Epidermal melanocyte (primary cell): ENCODE results near the gene PRELID3B.

ENCODE experiments used
- DNase-seq: peaks from one replicate; pipeline ENCODE4 v3.0.0; 2011; ENCODE audit warnings: low spot score; ENCODE audit not compliant: insufficient read length

Gene PRELID3B

GRCh38 chr20:58996226-58996611 lies 46.4 kb downstream of the PRELID3B start:
- DNase-seq = no peak

- peak; percentile 11 for DNase-seq
These were observed 46.9 kb downstream of the PRELID3B start for GRCh38 chr20:58995461-58996225.

- DNase-seq = peak; percentile 17
These were observed 48.0 kb downstream of the PRELID3B start for GRCh38 chr20:58994390-58995159.

GRCh38 chr20:58993332-58994248 lies 49.0 kb downstream of the PRELID3B start:
- no peak for DNase-seq

DNA sequence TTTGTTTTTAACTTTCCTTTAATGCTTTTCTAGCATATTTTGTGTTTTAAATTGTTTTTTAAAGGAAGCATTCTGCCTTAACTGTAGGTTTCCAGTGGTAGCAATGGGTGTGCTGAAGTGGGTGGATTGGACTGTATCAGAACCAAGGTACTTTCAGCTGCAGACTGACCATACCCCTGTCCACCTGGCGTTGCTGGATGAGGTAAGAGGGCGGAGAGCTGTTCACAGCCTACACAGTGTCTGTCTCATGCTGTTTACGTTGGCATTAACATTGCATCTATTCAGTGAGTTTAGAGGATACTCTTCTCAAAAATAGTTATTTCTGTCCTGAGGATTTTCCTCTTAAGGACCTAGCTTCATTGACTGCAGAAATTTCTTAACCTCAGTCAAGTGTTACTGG lies 49.7 kb downstream of the PRELID3B start:
- no peak for DNase-seq

GRCh38 chr20:58991715-58992114 lies 50.9 kb downstream of the PRELID3B start:
- no peak for DNase-seq

GRCh38 chr20:58990651-58991445 lies 51.7 kb downstream of the PRELID3B start:
- DNase-seq = peak; percentile 48

- no peak for DNase-seq
These were observed 53.4 kb downstream of the PRELID3B start for GRCh38 chr20:58989196-58989595.

GRCh38 chr20:58988565-58988882 lies 54.1 kb downstream of the PRELID3B start:
- DNase-seq = no peak

- no peak for DNase-seq
These were observed 54.6 kb downstream of the PRELID3B start for GRCh38 chr20:58987790-58988564.

- no peak for DNase-seq
These were observed 55.5 kb downstream of the PRELID3B start for GRCh38 chr20:58986968-58987517.

DNA sequence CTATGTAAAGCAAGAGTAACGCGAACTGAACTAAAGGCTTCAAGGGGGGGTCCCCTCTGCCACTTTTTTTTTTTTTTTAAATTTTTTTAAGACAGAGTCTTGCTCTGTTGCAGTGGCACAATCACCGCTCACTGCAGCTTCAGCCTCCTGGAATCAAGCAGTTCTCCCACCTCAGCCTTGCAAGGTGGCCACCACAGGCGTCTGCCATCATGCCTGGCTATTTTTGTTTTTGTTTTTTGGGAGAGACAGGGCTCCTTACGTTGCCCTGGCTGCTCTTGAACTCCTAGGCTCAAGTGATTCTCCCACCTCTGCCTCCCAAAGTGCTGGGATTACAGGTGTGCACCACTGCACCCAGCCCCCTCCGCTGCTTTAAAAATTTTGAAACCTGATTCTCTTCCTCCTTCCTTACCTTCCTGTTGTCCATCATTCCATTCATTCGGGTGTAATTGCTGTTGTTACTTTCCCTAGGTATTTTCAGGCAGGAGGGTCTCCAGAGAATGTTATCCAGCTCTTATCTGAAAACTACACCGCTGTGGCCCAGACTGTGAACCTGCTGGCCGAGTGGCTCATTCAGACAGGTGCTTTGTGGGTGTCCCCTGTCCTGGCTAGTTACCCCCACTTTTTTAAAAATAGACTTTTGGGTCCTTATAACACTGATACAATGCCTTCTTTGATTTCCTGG lies 56.2 kb downstream of the PRELID3B start:
- DNase-seq = no peak

DNA sequence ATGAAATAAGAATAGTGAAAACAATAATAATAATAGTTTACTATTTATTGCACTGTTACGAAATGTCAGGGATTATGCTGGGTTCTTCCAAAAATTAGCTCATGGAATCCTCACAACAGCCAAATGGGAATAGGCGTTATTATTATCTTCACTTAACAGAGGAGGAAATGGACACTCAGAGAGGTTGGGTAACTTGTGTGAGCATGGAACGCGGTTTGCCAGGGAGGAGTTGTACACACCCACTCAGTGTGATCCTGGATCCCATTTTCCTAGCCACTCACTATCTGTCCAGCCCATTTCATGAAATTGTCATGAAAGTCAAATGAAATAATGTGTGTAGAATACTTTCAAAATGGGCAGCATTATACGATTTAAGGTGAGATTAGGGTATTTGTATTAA lies 56.9 kb downstream of the PRELID3B start:
- DNase-seq = no peak

- DNase-seq = no peak
These were observed 57.9 kb downstream of the PRELID3B start for GRCh38 chr20:58984691-58985090.
